GM23338 (cell line): ENCODE data around the gene MRPL2. TPM values are rescaled to one million over a fixed set of nuclear protein-coding genes. Genes with fewer than 3 reads are reported as not detected.

Source experiments
- ATAC-seq: fragments of 200-7000 bp; cut with Tn5 transposase; 3 replicates; pipeline ENCODE4 v1.9.1; 2020
- DNase-seq: peaks from one replicate; pipeline ENCODE4 v3.0.0-alpha.2; 2015; ENCODE audit warnings: low spot score
- H2AFZ ChIP-seq: fragments of 200-600 bp; sonication (generic); 2 replicates; pipeline ENCODE4 v1.8.0; 2016; ENCODE audit warnings: antibody characterized with exemption, mild to moderate bottlenecking, moderate library complexity
- H3F3A ChIP-seq: fragments of 200-600 bp; sonication (generic); replicated peaks from 2 replicates; pipeline ENCODE4 v1.8.0; 2017; ENCODE audit warnings: antibody characterized with exemption, mixed run types, low read depth
- H3K27ac ChIP-seq: fragments of 200-600 bp; sonication (generic); 2 replicates; pipeline ENCODE4 v1.6.1; 2016; ENCODE audit warnings: low read depth
- H3K27me3 ChIP-seq: fragments of 200-600 bp; sonication (generic); 2 replicates; pipeline ENCODE4 v1.8.0; 2016; ENCODE audit warnings: mild to moderate bottlenecking, mixed run types, moderate library complexity; ENCODE audit not compliant: insufficient read depth
- H3K36me3 ChIP-seq: fragments of 200-600 bp; sonication (generic); 2 replicates; pipeline ENCODE4 v1.8.0; 2016; ENCODE audit warnings: mild to moderate bottlenecking; ENCODE audit not compliant: insufficient read depth
- H3K4me1 ChIP-seq: fragments of 200-600 bp; sonication (generic); 2 replicates; pipeline ENCODE4 v1.8.0; 2016; ENCODE audit warnings: mild to moderate bottlenecking, moderate library complexity; ENCODE audit not compliant: insufficient read depth
- H3K4me2 ChIP-seq: fragments of 200-600 bp; sonication (generic); 2 replicates; pipeline ENCODE4 v1.7.1; 2017; ENCODE audit warnings: mixed run types
- H3K4me3 ChIP-seq: fragments of 200-600 bp; sonication (generic); 2 replicates; pipeline ENCODE4 v1.6.1; 2016; ENCODE audit warnings: mixed run types
- H3K79me2 ChIP-seq: fragments of 200-600 bp; sonication (generic); replicated peaks from 2 replicates; pipeline ENCODE4 v1.8.0; 2017; ENCODE audit warnings: mild to moderate bottlenecking; ENCODE audit not compliant: insufficient read depth
- H3K9me2 ChIP-seq: fragments of 200-600 bp; sonication (generic); 2 replicates; pipeline ENCODE4 v1.8.0; 2017; ENCODE audit not compliant: insufficient read depth
- H4K20me1 ChIP-seq: fragments of 200-600 bp; sonication (generic); replicated peaks from 2 replicates; pipeline ENCODE4 v1.8.0; 2017; ENCODE audit warnings: mild to moderate bottlenecking; ENCODE audit not compliant: insufficient read depth
- H3K27ac Mint-ChIP-seq: 2 replicates; pipeline ENCODE4 v1.8.0; 2020; ENCODE audit warnings: inconsistent platforms, mild to moderate bottlenecking, moderate library complexity, mixed read lengths
- H3K27me3 Mint-ChIP-seq: 3 replicates; pipeline ENCODE4 v1.8.0; 2022; ENCODE audit warnings: low read depth, mild to moderate bottlenecking, moderate library complexity, mixed read lengths, inconsistent platforms; ENCODE audit not compliant: insufficient read depth, poor library complexity
- H3K36me3 Mint-ChIP-seq: 3 replicates; pipeline ENCODE4 v1.8.0; 2021; ENCODE audit warnings: low read depth, mild to moderate bottlenecking, inconsistent platforms, moderate library complexity, mixed read lengths
- H3K4me1 Mint-ChIP-seq: 3 replicates; pipeline ENCODE4 v1.8.0; 2020; ENCODE audit warnings: mild to moderate bottlenecking, inconsistent platforms, mixed read lengths
- H3K4me3 Mint-ChIP-seq: 3 replicates; pipeline ENCODE4 v1.8.0; 2021; ENCODE audit warnings: moderate library complexity, mild to moderate bottlenecking, inconsistent platforms, mixed read lengths
- H3K9me3 Mint-ChIP-seq: 3 replicates; pipeline ENCODE4 v1.8.0; 2020; ENCODE audit warnings: moderate library complexity, mild to moderate bottlenecking, inconsistent platforms, mixed read lengths
- CREB1 ChIP-seq: fragments of 250-450 bp; sonication (Bioruptor Pico); IDR thresholded peaks from 2 replicates; pipeline ENCODE4 v1.5.0; 2020; ENCODE audit warnings: low read depth, mild to moderate bottlenecking, moderate library complexity
- EZH2 ChIP-seq: fragments of 200-600 bp; sonication (generic); IDR thresholded peaks from one replicate; pipeline ENCODE4 v1.8.0; 2017; ENCODE audit warnings: antibody characterized with exemption, mild to moderate bottlenecking, low read depth; ENCODE audit not compliant: unreplicated experiment
- JUNB ChIP-seq: IDR thresholded peaks from one replicate; pipeline ENCODE4 v1.6.1; 2016; ENCODE audit warnings: antibody characterized with exemption; ENCODE audit not compliant: unreplicated experiment
- NANOG ChIP-seq: IDR thresholded peaks from 2 replicates; pipeline ENCODE4 v1.6.1; 2016; ENCODE audit warnings: antibody characterized with exemption, borderline replicate concordance
- STAT1 ChIP-seq: IDR thresholded peaks from one replicate; pipeline ENCODE4 v1.6.1; 2016; ENCODE audit warnings: antibody characterized with exemption; ENCODE audit not compliant: unreplicated experiment
- ZNF331 ChIP-seq: fragments of 250-450 bp; sonication (Bioruptor Pico); IDR thresholded peaks from 2 replicates; pipeline ENCODE4 v1.5.0; 2020; ENCODE audit warnings: low read depth, mild to moderate bottlenecking, moderate library complexity
- polyA plus RNA-seq: library from polyadenylated mRNA; unstranded; fragments of >200 nt; fragmentation: Nextera tagmentation; extraction: Ambion mirVana; gene quantifications from 2 replicates; pipeline ENCODE4 v1.2.1, GENCODE V29; 2016
- total RNA-seq: library from RNA; depleted of rRNA; stranded (reverse); fragments of >200 nt; shearing (Covaris generic); gene quantifications from 2 replicates; pipeline ENCODE4 v1.2.3, GENCODE V29; 2014
- TF ChIP-seq, protein P1 (sequence below): IDR thresholded peaks from 2 replicates; pipeline ENCODE4 v1.6.1; 2016; ENCODE audit warnings: antibody characterized with exemption
- TF ChIP-seq, protein P2 (sequence below): IDR thresholded peaks from one replicate; pipeline ENCODE4 v1.6.1; 2018; ENCODE audit warnings: antibody characterized with exemption; ENCODE audit not compliant: unreplicated experiment
- TF ChIP-seq, protein P3 (sequence below): fragments of 250-450 bp; sonication (Bioruptor Pico); IDR thresholded peaks from 2 replicates; pipeline ENCODE4 v1.5.0; 2020; ENCODE audit warnings: mild to moderate bottlenecking, moderate library complexity
- TF ChIP-seq, protein P4 (sequence below), 2 experiments: fragments of 200-600 bp in 1 of 2; sonication (generic) in 1 of 2; conservative IDR thresholded peaks; 2 replicates each; pipeline versions ENCODE4 v1.5.1 to v1.6.1; 2016 to 2017; ENCODE audit warnings: antibody characterized with exemption in 2 of 2, low read depth in 2 of 2, mild to moderate bottlenecking in 2 of 2, moderate library complexity in 1 of 2

MRPL2 gene
- total and polyA plus RNA-seq, 2 experiments from 2014 or later, result 32.3 to 128 TPM

DNA sequence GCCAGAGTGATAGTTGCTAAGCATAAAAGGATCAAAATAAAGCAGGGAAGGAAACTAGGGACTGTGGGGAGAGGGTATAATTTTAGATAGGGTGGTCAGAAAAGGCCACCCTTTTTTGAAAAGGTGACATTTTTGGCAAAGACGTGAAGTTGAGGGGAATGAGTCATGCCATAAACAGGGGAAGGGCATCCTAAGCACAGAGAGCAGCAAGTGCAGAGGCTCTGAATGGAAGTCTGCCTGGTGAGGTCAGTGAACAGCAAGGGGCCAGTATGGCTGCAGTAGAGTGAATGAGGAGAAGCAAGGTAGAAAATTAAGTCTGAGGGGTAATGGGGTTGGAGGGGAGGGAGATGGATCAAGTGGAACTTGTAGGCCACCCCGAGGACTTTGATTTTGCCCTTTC is 2.6 kb upstream of the MRPL2 start:
- Histone ChIP-seq H3K4me3 (no peak overlapping the region), H3K4me1 (peaks cover 9% of the 10 kb centered on the region), H3K36me3 (peaks cover 5% of the 10 kb centered on the region; the same call in 1 of the 2 replicates), H3K9me2 (no peaks in the 10 kb centered on the region), H3K27me3 (no peaks in the 10 kb centered on the region), H3K27ac (no peak overlapping the region), H3K4me2 (no peak overlapping the region), H2AFZ (no peak overlapping the region), H3F3A (peaks cover 8% of the 10 kb centered on the region), H3K79me2 (peaks cover 26% of the 10 kb centered on the region), H4K20me1 (no peaks in the 10 kb centered on the region)
- H3K4me3 Mint-ChIP-seq, result peak overlapping the region; percentile 28; the same call in 1 of the 3 replicates
- peaks cover 10% of the 10 kb centered on the region for H3K36me3 Mint-ChIP-seq
- H3K27ac Mint-ChIP-seq, result no peak overlapping the region
- H3K27me3 Mint-ChIP-seq, result peaks cover 14% of the 10 kb centered on the region
- ATAC-seq (no peak), DNase-seq (no peak)
- peaks cover 20% of the 10 kb centered on the region for H3K4me1 Mint-ChIP-seq
- no peaks in the 10 kb centered on the region; the same call in 2 of the 3 replicates for H3K9me3 Mint-ChIP-seq
- TF ChIP-seq JUNB, result no peak
- no peak for TF ChIP-seq CREB1
- TF ChIP-seq STAT1, result no peak
- no peak for TF ChIP-seq NANOG
- TF ChIP-seq, protein P1, sequence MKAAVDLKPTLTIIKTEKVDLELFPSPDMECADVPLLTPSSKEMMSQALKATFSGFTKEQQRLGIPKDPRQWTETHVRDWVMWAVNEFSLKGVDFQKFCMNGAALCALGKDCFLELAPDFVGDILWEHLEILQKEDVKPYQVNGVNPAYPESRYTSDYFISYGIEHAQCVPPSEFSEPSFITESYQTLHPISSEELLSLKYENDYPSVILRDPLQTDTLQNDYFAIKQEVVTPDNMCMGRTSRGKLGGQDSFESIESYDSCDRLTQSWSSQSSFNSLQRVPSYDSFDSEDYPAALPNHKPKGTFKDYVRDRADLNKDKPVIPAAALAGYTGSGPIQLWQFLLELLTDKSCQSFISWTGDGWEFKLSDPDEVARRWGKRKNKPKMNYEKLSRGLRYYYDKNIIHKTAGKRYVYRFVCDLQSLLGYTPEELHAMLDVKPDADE, result no peak
- no peak for TF ChIP-seq ZNF331
- no peak for TF ChIP-seq EZH2
- TF ChIP-seq, protein P2, sequence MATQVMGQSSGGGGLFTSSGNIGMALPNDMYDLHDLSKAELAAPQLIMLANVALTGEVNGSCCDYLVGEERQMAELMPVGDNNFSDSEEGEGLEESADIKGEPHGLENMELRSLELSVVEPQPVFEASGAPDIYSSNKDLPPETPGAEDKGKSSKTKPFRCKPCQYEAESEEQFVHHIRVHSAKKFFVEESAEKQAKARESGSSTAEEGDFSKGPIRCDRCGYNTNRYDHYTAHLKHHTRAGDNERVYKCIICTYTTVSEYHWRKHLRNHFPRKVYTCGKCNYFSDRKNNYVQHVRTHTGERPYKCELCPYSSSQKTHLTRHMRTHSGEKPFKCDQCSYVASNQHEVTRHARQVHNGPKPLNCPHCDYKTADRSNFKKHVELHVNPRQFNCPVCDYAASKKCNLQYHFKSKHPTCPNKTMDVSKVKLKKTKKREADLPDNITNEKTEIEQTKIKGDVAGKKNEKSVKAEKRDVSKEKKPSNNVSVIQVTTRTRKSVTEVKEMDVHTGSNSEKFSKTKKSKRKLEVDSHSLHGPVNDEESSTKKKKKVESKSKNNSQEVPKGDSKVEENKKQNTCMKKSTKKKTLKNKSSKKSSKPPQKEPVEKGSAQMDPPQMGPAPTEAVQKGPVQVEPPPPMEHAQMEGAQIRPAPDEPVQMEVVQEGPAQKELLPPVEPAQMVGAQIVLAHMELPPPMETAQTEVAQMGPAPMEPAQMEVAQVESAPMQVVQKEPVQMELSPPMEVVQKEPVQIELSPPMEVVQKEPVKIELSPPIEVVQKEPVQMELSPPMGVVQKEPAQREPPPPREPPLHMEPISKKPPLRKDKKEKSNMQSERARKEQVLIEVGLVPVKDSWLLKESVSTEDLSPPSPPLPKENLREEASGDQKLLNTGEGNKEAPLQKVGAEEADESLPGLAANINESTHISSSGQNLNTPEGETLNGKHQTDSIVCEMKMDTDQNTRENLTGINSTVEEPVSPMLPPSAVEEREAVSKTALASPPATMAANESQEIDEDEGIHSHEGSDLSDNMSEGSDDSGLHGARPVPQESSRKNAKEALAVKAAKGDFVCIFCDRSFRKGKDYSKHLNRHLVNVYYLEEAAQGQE, result no peak
- TF ChIP-seq, protein P3, sequence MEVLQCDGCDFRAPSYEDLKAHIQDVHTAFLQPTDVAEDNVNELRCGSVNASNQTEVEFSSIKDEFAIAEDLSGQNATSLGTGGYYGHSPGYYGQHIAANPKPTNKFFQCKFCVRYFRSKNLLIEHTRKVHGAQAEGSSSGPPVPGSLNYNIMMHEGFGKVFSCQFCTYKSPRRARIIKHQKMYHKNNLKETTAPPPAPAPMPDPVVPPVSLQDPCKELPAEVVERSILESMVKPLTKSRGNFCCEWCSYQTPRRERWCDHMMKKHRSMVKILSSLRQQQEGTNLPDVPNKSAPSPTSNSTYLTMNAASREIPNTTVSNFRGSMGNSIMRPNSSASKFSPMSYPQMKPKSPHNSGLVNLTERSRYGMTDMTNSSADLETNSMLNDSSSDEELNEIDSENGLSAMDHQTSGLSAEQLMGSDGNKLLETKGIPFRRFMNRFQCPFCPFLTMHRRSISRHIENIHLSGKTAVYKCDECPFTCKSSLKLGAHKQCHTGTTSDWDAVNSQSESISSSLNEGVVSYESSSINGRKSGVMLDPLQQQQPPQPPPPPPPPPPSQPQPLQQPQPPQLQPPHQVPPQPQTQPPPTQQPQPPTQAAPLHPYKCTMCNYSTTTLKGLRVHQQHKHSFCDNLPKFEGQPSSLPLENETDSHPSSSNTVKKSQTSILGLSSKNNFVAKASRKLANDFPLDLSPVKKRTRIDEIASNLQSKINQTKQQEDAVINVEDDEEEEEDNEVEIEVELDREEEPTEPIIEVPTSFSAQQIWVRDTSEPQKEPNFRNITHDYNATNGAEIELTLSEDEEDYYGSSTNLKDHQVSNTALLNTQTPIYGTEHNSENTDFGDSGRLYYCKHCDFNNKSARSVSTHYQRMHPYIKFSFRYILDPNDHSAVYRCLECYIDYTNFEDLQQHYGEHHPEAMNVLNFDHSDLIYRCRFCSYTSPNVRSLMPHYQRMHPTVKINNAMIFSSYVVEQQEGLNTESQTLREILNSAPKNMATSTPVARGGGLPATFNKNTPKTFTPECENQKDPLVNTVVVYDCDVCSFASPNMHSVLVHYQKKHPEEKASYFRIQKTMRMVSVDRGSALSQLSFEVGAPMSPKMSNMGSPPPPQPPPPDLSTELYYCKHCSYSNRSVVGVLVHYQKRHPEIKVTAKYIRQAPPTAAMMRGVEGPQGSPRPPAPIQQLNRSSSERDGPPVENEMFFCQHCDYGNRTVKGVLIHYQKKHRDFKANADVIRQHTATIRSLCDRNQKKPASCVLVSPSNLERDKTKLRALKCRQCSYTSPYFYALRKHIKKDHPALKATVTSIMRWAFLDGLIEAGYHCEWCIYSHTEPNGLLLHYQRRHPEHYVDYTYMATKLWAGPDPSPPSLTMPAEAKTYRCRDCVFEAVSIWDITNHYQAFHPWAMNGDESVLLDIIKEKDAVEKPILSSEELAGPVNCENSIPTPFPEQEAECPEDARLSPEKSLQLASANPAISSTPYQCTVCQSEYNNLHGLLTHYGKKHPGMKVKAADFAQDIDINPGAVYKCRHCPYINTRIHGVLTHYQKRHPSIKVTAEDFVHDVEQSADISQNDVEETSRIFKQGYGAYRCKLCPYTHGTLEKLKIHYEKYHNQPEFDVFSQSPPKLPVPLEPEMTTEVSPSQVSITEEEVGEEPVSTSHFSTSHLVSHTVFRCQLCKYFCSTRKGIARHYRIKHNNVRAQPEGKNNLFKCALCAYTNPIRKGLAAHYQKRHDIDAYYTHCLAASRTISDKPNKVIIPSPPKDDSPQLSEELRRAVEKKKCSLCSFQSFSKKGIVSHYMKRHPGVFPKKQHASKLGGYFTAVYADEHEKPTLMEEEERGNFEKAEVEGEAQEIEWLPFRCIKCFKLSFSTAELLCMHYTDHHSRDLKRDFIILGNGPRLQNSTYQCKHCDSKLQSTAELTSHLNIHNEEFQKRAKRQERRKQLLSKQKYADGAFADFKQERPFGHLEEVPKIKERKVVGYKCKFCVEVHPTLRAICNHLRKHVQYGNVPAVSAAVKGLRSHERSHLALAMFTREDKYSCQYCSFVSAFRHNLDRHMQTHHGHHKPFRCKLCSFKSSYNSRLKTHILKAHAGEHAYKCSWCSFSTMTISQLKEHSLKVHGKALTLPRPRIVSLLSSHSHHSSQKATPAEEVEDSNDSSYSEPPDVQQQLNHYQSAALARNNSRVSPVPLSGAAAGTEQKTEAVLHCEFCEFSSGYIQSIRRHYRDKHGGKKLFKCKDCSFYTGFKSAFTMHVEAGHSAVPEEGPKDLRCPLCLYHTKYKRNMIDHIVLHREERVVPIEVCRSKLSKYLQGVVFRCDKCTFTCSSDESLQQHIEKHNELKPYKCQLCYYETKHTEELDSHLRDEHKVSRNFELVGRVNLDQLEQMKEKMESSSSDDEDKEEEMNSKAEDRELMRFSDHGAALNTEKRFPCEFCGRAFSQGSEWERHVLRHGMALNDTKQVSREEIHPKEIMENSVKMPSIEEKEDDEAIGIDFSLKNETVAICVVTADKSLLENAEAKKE, result no peak
- TF ChIP-seq, protein P4, sequence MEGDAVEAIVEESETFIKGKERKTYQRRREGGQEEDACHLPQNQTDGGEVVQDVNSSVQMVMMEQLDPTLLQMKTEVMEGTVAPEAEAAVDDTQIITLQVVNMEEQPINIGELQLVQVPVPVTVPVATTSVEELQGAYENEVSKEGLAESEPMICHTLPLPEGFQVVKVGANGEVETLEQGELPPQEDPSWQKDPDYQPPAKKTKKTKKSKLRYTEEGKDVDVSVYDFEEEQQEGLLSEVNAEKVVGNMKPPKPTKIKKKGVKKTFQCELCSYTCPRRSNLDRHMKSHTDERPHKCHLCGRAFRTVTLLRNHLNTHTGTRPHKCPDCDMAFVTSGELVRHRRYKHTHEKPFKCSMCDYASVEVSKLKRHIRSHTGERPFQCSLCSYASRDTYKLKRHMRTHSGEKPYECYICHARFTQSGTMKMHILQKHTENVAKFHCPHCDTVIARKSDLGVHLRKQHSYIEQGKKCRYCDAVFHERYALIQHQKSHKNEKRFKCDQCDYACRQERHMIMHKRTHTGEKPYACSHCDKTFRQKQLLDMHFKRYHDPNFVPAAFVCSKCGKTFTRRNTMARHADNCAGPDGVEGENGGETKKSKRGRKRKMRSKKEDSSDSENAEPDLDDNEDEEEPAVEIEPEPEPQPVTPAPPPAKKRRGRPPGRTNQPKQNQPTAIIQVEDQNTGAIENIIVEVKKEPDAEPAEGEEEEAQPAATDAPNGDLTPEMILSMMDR (conservative IDR thresholded peaks at IDR 0.05; ENCODE audit: low read depth in 2 of 2), result no peak
